Daoy (cell line): ENCODE measurements around the gene CAMK1. TPM values are rescaled to one million over a fixed set of nuclear protein-coding genes. Genes with fewer than 3 reads are reported as not detected.

Source experiments
- DNase-seq: peaks from one replicate; pipeline ENCODE4 v3.0.0-alpha.2; 2015; ENCODE audit warnings: low read depth
- total RNA-seq: library from RNA; depleted of rRNA; stranded (reverse); fragments of >200 nt; shearing (Covaris generic); gene quantifications from 2 replicates; pipeline ENCODE4 v1.2.3, GENCODE V29; 2014

CAMK1 gene
- total RNA-seq, 1 experiment from 2014 or later: 7.7 TPM

DNA sequence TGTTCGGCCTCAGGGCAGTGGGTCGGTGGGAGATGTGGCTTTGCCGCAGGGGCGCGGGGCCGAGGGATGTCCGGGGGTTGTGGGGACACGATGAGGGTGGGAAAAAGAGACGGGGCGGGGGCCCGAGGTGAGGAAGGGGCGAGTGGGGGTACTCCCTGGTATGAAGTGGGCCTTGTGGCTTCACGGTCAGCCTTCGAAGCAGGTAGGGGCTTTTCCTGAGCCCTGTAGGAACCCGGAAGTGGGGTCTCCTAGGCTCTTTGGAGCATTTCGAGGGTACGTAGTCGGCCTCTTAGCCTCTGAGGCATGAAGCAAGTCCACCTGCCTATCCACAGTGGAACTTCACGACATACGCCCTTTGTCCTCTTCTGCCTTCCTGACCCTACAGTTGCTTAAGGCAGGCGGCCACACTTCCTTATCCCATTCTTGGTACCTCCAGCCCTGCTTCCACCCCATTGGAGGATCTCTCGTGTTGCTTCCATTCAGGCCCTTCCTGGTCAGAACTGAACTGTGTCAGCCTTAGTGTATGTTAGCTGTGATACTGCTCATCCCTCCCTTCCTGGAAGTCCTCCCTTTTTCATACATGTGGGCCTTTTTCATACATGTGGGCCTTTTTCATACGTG, 23.5 kb upstream of the CAMK1 start:
- DNase-seq: peak; percentile 25

DNA sequence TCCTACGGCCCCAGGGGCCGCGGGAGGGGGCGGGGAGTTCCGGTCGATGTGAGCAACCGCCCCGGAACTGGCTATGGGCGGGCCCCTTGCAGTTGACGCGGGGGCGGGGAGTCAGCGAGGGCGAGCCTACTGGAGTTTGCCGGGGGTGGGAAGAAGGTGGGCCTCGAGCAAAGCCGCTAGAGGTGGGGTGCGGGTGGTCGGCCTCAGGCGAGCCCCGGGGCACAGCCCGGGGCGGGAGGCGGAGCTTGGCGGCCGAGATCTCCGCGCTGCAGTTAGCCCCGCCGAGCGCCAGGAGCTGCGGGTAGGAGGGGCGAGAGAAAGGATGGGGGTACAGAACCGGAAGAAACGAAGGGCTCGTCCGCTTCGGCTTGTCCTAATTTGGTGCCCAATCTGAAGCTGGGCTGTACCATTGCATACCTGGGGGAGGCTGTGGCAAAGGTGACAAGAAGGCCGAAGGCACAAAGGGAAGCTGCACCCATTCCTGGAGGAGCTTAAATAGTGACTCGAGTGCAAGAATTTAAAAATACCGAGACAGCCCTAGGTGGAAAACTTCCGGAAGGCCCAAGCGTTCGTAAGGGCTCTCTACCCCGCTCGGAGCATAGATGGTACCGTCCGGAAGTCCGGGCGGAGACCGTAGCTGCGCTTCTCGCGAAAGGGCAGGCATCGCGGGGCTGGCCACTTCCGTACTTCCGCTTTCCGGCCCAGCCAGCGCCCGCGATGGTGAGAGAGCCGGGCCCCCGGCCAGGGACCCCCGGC, 22.8 kb upstream of the CAMK1 start, which contains the start of the genes ARPC4 and TADA3:
ARPC4 (plus strand) TSS at position 678 of the 756 bp plus-strand sequence; CDS start at position 718, 40 bp downstream.
TADA3 (minus strand) TSS at position 69 of the 756 bp plus-strand sequence. CDS start 1,007 bp downstream, outside the sequence.
- peak; percentile 90 for DNase-seq

DNA sequence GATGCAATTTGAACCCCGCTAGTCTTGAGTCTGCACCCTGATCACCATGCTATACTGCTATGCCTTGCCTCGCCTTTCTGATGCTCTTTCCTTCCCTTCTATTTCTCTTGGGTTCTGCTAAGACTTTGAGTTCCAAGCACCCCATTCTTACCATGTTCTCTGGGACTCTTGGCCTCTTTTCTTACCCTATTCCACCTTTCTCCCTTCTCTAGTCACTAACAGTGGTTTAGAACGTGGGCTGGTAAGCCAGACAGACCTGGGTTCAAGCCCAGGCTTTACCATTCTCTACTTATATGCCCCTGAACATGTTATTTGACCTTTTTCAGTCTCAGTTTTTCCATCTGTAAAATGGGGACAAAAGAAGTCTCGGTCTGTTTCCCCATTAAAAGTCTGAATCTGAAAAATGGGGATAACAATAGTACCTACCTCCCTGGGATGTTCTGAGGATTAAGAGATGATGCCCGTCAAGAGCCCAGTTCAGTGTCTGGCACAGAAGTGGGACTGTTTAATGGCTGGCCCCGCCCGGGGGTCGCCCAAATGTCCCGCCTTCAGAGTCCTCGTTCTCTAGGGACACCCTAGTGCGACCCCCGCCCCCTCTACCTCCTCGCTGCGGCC, 22.1 kb upstream of the CAMK1 start:
- DNase-seq: no peak

DNA sequence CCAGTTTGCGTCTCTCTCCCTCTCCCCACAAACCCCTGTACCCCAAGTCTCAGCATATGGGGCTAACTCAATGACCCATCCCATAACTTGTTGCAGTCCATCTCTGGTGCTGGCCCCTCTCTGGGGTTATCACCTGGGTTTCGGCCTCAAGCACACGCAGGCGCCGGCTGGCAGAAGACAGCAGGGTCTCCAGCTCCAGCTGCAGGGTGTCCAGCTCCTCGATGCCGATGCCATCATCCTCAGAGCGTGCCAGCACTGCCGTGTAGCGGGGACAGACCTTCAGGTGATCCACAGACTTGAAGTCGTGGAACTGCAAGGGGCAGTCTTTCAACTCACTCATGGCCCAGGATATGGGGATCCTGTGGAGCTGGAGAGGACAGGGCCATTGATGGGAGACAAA, 21.4 kb upstream of the CAMK1 start:
- DNase-seq: no peak

DNA sequence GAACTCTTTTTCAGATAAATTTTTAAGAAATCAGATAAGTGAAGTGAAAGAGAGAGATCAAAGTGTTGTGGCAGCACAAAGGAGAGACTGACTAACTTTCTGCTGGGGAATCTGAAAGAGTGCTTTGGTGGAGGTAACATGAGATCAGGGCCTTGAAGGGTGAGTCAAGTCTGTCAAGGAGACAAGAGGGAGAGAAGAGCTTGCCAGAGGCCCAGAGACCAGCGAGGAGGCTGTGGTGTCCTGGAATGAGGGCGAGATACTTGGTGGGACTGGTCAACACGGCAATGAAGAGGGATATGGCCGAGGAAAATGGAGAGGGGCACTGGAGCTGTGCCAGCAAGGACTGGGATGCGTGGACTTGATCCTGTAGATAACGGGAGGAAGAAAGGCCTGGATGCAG, 18.0 kb upstream of the CAMK1 start:
- no peak for DNase-seq

DNA sequence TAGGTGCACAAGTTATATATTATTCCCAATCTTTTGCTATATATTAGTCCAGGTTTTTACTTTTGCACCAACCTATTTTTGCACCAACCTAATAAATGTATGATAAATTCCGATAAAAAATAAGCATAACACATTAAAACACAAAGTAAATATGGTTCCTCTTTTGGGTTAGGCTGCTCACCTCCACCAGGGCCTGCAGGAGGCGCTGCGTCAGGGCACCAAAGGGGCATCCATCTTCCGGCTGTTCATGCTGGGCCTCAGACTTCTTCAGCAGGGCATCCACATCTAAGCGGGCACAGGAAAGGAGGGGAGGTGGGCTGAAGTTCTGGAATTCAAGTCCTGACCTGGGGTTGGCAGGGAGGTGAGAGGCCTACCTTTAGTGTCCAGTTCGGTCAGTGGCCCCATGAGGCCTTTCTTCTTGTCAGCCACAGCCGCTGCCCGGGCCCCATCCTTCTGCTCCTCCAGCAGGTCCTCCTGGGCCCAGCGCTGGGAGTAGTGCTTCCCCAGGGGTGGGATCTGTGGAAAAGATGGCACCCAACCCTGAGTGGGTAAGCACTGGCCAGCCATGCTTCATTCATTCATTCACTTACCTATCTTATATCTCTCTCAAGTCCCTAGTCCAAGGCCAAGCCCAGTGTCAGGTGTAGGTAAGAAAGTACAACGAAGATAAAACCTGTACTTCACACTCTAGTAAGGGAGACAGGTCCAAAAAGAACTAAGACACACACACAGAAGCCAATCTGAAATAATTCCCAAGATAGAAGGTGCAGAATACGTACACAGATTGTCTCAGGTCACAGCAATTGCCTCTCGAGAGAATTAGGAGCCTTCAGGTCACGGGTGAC, 17.3 kb upstream of the CAMK1 start:
- DNase-seq: no peak

DNA sequence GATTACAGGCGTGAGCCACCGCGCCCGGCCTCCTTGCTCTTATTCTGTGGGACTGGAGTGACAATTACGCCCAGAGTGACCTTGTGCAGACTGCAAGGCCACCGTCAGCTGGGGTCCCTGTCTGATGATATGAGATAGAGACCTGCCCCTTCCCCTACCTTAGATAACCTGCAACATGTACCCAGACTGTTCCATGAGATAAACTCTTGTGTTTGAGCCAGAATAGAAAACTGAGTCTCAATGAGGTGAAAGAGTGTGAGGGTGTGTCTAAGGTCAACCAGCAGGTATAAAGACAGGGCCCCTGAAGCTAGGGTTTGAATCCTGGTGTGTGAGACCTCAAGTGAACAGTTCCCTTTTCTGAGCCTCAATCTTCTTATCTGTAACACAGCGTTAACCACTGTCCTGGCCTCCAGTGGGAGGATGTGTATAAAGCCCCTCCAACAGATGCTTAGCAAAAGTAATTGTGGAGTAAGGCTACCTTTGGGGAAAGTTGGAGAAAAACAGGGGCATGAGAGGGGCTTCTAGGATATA, 16.5 kb upstream of the CAMK1 start:
- DNase-seq: no peak

DNA sequence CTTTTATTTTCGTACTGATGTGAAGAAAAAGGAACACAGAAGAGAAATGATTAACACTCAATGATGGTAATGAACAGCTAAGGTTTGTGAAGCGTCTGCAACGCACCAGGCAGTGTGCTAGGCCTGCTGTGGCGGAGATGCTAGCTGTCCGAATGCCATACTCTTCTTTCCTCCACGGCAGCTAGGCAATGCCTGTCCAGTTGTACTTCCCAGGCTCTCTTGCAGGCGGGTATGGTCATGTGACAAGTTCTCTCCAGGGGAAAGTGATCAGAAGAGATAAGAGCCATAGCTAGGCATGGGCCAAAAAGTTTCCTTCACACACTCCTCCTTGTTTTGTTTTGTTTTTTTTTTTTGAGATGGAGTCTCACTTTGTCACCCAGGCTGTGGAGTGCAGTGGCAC, 15.9 kb upstream of the CAMK1 start:
- DNase-seq: no peak

DNA sequence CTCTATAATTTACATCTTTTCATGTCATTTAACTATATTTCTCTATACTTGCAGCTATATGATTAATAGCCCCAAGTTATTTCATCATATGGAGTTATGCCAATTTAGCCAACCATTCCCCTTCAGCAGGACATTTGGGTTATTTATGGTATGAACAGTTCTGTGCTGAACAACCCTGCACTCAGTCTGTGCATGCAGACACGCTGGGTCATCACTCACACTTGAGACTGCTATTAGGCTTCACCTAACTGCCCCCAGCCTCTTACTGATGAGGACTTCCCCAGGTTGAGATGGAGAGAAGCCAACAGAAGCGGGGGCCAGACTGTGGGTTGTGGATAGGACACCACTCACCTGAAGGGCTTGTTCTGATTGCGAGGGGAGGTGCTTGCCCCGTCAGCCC, 15.2 kb upstream of the CAMK1 start:
- DNase-seq: no peak

DNA sequence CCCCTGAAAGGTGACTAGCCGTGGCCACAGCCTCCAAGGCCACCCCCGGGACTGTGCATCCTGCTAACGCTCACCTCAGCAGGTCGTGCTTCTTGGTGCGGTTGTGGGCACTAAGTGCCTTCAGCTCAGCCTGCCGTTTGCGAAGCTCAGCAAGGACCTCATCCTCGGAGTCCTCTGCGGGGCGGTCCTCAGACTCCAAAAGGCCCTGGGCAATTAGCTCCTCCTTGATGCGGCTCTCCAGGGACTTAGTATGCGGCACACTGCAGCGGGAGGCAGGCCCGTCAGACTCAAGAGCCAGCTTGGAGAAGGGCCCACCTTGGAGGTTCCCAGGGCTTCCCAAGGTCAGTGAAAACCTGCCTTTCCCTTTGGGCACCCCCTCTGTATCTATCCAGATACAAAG, 14.2 kb upstream of the CAMK1 start:
- no peak for DNase-seq

DNA sequence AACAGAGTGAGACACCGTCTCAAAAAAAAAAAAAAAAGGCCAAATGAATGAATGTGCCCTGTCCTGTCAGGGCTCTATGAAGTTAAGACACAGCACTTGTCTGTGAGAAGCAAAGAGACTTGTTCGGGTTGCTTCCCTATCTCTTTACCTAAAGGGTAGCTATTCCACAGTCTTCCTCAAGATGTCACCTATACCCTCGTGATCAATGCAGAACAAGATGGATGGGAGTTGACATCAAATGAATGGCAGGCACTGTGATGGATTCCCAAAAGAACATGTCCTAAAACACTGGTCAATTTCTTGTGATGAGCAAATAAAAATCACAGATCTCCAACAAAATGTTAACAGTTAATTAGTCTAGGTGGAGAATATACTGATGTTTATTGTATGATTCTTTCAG, 13.0 kb upstream of the CAMK1 start:
- DNase-seq: no peak

DNA sequence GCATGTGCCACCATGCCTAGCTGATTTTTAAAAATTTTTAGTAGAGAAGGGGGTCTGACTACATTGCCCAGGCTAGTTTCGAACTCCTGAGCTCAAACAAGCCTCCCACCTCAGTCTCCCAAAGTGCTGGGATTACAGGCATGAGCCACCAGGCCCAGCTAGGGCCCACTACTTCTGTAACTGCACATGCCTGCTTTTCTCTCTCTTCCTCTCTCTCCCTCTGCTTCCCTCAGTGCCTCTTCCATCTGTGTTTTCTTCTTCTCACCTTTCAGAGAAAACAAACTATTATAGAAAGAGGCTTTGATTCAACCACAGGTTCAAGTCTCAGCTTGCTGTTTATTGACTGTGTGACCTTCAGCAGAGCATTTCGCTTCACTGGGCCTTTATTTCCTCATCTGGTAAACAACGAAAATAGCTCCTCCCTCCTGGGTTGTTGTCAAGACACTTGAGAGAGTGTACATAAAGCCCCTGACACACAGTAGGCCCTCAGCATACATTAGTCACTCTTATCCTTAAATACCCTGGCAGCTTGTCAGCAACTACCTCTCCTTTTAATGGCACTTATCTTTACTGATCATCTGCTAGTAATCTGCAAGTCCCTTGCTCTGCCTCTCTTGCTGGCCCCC, 12.3 kb upstream of the CAMK1 start:
- DNase-seq: no peak

DNA sequence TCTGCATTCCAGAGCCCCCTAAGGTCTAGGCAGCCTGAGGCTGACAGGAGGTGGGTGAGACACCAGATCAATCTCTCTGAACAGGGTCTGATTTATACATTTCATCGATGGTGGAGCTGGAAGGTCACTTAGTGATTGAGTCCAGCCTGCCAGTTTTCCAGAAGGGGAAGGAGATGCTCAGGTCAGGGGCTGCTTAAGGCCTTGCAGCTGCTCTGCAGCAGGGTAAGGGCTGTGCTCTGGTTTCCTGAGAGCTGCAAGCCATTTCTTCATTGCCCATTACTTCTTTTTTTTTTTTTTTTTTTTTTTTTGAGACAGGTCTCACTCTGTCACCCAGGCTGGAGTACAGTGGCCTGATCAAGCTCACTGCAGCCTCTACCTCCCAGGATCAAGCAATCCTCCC, 11.8 kb upstream of the CAMK1 start:
- DNase-seq: no peak

DNA sequence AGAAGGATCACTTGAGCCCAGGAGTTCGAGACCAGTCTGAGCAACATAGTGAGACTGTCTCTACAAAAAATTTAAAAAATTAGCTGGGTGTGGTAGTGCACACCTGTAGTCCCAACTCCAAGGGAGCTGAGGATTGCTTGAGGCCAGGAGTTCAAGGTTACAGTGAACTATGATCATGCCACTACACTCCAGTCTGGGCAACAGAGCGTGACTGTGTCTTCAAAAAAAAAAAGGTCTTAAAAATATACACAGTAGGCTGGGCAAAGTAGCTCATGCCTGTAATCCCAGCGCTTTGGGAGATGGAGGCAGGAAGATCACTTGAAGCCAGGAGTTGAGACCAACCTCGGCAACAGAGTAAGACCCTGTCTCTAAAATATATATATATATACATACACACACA, 11.2 kb upstream of the CAMK1 start:
- DNase-seq: no peak

DNA sequence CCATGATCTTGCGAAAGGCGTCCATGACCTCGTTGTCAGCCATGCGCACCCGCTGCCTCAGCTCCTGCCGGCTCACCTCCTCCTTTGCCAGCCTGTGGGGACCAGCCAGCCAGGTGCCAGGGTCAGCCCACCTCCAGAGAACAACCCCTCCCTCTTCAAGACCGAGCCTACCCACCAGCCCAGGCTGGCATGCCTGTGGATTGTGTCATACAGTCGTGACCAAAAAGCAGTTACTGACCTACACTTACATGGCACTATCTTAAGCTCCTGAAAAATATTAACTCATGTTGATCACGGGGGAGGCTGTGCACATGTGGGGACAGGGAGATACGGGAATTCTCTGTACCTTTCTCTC, 10.7 kb upstream of the CAMK1 start:
- no peak for DNase-seq

DNA sequence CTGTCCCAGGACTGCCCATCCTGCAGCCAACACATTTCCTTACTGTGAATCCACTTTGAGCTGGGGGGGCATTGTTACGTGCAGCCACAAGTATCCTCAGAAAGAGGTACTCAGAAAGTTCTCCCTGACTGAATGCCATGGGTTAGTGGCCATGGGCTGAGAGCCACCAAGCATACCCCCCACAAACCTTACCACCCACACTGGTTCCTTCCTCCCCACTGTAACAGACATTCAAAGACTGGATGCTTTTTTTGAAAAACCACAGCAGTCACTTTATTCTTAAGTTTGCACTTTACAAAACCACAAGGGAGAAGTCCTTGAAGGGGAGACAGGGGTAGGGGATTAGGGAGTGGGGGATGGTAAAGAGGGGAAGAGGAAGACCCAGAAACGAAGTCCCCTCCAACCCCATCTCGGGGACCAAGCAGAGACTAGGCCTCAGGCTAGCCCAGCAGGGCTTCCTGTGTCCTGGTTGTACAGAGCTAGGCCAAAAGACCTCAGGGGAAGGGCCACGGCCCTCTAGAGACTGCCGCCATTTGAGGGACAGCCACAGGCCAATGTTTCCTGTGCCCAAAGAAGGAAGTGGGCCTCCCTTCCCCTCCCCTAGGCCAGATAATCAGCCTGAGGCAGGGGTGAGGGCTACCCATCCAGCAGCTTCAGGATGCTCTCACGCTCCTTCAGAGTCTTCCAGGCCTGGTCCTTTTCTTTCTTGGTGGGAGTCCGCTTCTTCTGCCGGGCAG, 10.1 kb upstream of the CAMK1 start:
- DNase-seq: no peak

DNA sequence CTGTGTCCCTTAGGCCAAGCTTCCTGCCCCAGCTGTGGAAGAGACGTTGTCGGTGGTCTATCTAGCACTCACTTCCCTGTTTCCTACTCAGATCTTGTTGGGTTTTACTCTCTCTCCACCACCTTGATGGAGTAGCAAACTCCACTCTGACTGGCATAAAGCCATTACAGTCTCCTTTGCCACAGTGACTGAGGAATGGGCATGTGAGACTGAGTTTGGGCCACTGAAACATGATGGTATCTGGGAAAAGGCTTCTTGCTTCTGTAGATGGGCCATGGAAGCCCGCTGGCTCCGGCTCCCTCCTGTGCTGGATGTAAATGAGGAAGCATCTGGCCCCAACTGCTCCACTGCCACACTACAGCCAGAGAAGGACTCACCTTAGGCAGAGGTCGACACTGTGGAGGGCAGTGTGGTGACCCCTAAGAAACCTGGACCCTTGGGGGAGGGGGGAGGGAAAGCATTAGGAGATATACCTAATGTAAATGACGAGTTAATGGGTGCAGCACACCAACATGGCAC, 9.4 kb upstream of the CAMK1 start:
- DNase-seq: no peak

DNA sequence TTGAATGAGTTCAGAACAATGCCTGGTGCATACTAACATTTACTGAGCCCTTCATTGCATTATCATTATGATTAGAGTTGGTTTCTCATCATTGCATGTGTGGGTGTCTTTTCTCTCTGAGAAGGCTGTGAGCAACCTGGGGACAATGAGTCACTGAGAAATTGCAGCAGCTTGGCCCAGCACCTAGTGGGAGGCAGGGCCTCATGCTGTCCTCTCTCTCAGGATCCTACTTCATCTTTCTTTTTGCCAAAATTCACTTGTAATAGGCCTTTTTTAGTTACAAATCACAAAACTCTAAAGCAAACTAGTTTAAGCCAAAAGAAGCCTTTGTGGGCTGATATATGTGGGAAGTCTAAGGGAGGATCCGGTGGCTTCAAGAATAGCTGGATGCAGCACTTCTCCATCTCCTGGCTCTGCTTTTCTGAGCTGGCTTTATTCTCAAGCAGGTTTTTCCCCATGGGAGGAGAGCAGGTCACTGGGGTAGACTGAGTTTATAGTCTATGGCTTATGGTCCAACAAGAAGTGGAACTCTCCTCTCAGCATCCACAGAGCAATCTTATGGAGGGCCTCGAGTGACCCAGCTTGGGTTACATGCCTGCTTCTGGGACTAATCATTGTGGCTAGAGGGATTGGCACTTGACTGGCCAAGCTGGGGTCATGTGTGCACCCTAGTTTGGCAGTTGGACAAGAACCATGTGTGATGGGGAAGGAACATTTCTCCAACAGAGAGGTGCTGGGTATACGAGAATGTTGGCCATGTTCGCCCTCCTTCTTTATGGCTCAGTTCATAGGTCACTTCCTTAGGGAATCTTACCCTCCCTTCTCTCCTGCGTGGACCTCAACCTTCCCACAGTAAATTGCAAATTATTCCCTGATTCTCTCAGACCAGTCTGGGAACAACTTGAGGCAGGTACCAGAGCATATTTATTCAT, 8.7 kb upstream of the CAMK1 start:
- no peak for DNase-seq

DNA sequence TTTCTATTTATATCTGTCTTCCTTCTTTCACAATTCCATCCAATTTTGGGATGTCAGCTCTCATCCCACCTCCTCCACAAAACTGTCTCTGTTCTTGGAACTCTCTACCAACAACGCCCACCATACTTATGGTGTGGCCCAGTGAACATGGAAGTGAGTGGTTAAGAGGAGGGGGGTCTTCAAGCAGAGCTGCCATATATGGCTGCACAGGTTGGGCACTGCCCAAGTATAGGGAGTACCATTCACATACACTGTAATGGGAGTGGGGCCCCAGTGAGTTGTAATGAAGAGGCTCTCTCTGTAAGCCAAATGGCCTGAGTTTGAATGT, 7.9 kb upstream of the CAMK1 start:
- no peak for DNase-seq
